GM12873 (cell line): ENCODE results near the gene TRPV6.

Experiments used
- CTCF ChIP-seq: IDR thresholded peaks from 2 replicates; pipeline ENCODE4 v1.5.1; 2012; ENCODE audit warnings: low read depth, mild to moderate bottlenecking, moderate library complexity, low read length, control low read depth; ENCODE audit not compliant: insufficient read depth; ENCODE audit errors: missing control alignments

TRPV6 gene

DNA sequence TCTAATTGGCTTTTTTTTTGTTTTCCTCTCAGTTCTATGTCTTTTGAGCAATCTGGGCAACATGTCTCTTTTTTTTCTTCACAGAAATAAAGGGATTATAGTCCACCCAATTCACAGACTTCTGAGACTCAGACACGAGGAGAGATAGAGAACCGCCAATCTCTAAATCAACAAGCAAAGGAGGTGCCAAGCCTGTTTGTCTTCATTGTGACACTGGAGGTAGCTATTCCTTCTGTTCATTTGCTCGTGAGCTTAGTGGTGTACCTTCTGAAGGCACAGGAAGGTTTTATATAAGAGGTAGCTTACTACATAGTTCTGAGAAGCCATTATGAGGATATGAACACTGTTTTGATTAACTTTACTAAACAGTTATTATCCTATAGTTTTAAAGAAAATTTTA is 24.6 kb downstream of the TRPV6 start:
- TF ChIP-seq CTCF, result no peak

DNA sequence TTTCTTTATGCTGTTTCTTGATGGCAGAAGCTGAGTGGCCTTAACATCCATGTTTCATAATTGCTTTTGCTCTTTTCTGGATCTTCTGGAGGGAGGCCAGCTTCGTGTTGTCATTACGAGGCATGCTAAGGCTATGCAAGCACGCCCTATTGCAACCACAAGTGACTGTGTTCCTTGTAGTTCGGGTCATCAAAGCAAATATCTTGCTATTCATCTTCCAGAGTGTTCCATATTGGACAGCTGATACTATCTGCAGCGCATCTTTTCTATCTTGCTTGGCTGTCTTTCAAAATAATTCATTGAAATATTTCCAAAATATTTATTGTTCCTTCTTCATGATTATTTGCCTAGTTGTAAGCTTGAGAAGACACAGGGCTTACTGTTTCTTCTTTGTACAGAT is 25.7 kb downstream of the TRPV6 start:
- no peak for TF ChIP-seq CTCF

DNA sequence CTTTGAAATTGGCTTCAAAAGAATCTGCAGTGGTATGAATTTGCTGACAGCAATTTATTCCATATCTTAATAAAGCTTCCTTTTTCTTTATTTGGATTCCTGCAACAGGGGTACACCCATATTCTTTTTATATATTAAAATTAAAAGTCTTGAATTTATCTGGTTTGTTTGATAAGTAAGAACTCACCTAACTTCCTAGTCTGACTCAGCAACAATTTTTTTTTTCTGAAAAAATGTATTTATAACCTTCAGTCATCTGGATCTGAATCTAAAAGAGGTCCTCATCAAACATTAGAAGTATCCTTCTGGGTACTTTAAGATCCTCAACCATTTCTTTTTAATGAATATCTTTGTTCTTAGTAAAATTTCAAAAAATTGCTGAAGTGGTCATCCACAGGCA is 26.1 kb downstream of the TRPV6 start:
- no peak for TF ChIP-seq CTCF

GRCh38 chr7:142857625-142858024 is 27.9 kb downstream of the TRPV6 start:
- TF ChIP-seq CTCF, result no peak

- no peak for TF ChIP-seq CTCF
Observed at GRCh38 chr7:142856565-142857245, 28.8 kb downstream of the TRPV6 start.

DNA sequence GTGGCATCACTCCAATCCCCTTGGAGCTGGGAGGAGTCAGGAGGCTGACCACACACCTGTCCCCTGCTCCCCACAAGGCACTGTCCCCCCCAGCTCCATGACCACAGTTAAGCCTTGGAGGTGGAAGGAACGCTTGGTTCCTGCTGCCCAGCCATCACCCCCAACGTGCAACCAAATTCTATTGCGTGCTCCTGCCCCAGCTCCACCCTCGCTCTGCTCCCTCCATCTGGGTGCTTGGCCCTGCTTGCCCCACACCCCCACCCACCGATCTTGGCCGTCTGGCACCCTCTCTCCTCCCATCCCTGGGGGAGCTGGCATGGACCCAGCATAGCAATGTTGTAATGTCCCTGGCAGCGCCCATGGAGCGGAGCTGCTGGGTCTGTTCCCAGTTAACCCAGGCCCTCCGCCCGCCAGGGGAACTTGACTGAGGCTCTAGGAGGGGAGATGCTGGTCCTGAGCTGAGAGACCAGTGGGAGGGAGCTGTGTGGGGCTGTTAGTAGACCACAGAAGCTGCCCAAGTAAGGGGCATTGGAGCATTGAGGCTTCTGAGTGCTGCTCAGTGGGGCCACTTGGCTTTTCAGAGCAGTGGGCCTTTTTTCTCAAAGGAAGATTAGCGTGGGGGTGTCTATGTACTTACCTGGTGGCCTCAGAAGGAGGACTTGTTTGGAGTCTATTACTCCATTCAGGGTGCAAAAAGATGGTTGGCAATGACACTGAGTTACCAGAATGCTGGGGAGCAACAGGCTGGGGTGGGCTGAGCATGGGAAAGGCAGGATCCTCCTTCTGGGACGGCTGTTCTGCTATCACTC is 29.6 kb downstream of the TRPV6 start:
- no peak for TF ChIP-seq CTCF

DNA sequence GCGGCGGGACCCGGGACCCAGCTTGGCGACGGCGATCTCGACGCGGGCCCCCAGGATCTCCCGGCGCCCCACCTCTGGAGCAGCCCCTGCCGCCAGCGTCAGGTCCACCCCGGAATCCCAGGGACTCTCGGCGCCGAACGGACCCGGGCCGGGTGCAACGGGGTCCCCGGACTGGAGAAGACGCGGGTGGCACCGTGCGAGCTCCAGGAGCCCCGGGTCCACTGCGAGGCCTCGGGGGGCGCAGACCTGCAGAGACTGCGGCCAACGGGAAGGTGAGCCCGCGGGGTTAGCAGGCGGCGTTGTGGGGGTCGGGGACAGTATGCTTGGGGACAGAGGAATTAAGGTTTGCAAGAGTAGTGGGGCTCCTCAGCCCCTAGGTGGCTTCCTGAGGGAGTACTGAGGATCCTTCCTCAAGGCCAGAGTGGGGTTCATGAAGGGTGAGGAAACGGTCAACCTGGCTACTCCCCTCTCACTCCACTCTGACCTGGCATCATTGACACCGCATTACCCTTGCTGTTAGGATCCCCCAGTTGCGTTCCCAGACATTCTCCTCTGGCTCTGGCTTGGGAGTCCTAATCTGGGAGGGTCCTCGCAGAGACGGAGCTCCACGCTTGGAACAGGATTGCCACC is 30.3 kb downstream of the TRPV6 start:
- TF ChIP-seq CTCF, result peak; percentile 23
